Measurements from ENCODE around the gene GP9. TPM values are rescaled to one million over a fixed set of nuclear protein-coding genes. Genes with fewer than 3 reads are reported as not detected.

The GP9 gene
- polyA plus RNA-seq, 1 of the 3 experiments (the other 2 are of a cell fraction) = not detected

DNA sequence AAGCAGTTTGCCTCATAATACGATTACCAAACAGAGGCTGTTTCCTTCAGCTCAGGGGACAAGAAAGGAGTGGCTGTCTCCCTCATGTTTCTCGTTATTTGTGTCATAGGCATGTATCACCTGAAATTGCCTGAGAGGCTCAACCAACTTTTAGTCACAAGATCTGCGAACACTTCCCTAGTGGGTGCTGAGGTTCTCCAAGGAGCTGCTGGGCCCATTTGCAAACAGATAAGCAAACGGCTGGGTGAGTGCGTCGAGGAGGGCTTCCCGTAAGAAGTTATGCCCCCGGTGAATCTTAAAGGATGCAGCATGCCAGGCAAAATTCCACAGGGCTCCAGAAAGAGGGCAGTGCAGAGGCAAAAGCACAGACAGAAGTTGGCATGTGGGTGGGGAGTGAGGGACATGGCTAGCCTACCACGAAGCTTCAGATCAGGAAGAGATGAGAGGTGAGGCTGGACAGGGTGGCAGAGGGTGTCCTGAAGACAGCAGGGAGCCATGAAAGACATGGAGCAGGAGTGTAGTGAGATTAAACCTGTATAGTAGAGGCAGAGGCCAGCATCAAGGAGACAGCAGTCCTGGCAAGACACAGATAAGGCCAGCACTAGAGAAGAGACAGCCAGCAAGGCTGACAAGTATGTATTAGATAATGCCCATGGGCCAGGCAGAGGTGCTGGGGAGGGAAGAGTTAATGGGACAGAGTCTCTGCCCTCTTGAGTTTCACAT is 4.0 kb upstream of the GP9 start:
- Histone ChIP-seq H3K9ac (no peak overlapping the region), H3K4me2 (no peak overlapping the region), H3K79me2 (ENCODE audit: insufficient read depth) (no peaks in the 10 kb centered on the region), H3K9me2 (no peaks in the 10 kb centered on the region), H3K4me1 (ENCODE audit: control insufficient read depth in 1 of 2, insufficient read depth in 2 of 2, low read depth in 1 of 2, low read length in 1 of 2) (peaks cover 0 to 27% of the 10 kb centered on the region in 2 experiments; a peak in 1 of 4 replicates), H3F3A (replicated peaks; ENCODE audit: insufficient read depth) (no peaks in the 10 kb centered on the region), H3K9me3 (no peaks in the 10 kb centered on the region), H3K4me3 (ENCODE audit: low read depth in 2 of 2, low read length in 1 of 2) (no peak overlapping the region), H3K27me3 (ENCODE audit: insufficient read depth) (0 out of 2 replicates have a peak, but pooled peaks cover 16% of the 10 kb centered on the region), H3K36me3 (replicated peaks in 1 of 2; ENCODE audit: control insufficient read depth in 1 of 2, insufficient read depth in 2 of 2, low read length in 1 of 2) (no peaks in the 10 kb centered on the region), H3K27ac (ENCODE audit: low read depth in 2 of 2, low read length in 1 of 2) (no peak overlapping the region), H2AFZ (ENCODE audit: low read depth) (no peak overlapping the region), H4K20me1 (ENCODE audit: insufficient read depth) (no peaks in the 10 kb centered on the region)
- CTCF ChIA-PET = interaction anchor here (1.2 to 2.8 kb wide), 2 partner anchors 29 to 189 kb away, joined by 4 to 10 read pairs; no protein-coding TSS in a partner anchor
- no peak for DNase-seq
- 72% methylated on average over 9 of the region's 9 CpGs for WGBS (ENCODE audit: low lambda C conversion rate)
- TF ChIP-seq GABPA (IDR thresholded peaks at IDR 0.05; ENCODE audit: low read depth) = no peak
- no peak for TF ChIP-seq FOXJ3 (CRISPR knock-in tag; IDR thresholded peaks at IDR 0.05)
- POLR2A ChIA-PET = no interaction called here

DNA sequence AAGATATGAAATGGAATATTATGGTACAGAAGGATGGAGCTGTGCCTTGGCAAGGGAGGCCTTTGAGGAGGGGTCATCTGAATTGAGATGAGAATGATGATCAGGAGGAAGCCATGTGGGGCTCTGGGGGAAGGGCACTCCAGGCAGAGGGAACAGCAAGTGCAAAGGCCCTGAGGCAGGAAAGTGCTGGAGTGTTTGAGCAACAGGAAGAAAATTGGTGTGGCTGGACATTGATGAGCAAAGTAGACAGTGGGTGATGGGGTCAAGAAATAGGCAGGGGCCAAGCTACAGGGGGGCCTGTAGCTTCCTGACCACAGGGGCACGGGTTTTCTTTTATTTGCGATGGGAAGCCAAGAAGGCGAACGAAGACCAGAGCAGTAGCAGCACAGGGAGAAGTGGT is 3.3 kb upstream of the GP9 start:
- H3K4me1 ChIP-seq (ENCODE audit: control insufficient read depth in 1 of 2, insufficient read depth in 2 of 2, low read depth in 1 of 2, low read length in 1 of 2) = peaks cover 0 to 28% of the 10 kb centered on the region in 2 experiments; a peak in 1 of 4 replicates
- no peak for TF ChIP-seq TAF1 (IDR thresholded peaks at IDR 0.05; ENCODE audit: borderline replicate concordance, low read depth, low read length)
- DNase-seq = no peak
- no peak overlapping the region for H2AFZ ChIP-seq (ENCODE audit: low read depth)
- H3K4me2 ChIP-seq = no peak overlapping the region
- no peaks in the 10 kb centered on the region for H3K36me3 ChIP-seq (replicated peaks in 1 of 2; ENCODE audit: control insufficient read depth in 1 of 2, insufficient read depth in 2 of 2, low read length in 1 of 2)
- POLR2A ChIA-PET = no interaction called here
- 94% methylated on average over 4 of the region's 4 CpGs for WGBS (ENCODE audit: low lambda C conversion rate)
- no peaks in the 10 kb centered on the region for H4K20me1 ChIP-seq (ENCODE audit: insufficient read depth)
- H3K9ac ChIP-seq = no peak overlapping the region
- H3K9me2 ChIP-seq = no peaks in the 10 kb centered on the region
- no peak overlapping the region for H3K27ac ChIP-seq (ENCODE audit: low read depth in 2 of 2, low read length in 1 of 2)
- H3K79me2 ChIP-seq (ENCODE audit: insufficient read depth) = no peaks in the 10 kb centered on the region
- 0 out of 2 replicates have a peak, but pooled peaks cover 16% of the 10 kb centered on the region for H3K27me3 ChIP-seq (ENCODE audit: insufficient read depth)
- CTCF ChIA-PET = interaction anchor here (1.2 to 2.8 kb wide), 2 partner anchors 29 to 189 kb away, joined by 4 to 10 read pairs; no protein-coding TSS in a partner anchor
- no peak overlapping the region for H3K4me3 ChIP-seq (ENCODE audit: low read depth in 2 of 2, low read length in 1 of 2)
- no peaks in the 10 kb centered on the region for H3K9me3 ChIP-seq
- no peaks in the 10 kb centered on the region for H3F3A ChIP-seq (replicated peaks; ENCODE audit: insufficient read depth)

DNA sequence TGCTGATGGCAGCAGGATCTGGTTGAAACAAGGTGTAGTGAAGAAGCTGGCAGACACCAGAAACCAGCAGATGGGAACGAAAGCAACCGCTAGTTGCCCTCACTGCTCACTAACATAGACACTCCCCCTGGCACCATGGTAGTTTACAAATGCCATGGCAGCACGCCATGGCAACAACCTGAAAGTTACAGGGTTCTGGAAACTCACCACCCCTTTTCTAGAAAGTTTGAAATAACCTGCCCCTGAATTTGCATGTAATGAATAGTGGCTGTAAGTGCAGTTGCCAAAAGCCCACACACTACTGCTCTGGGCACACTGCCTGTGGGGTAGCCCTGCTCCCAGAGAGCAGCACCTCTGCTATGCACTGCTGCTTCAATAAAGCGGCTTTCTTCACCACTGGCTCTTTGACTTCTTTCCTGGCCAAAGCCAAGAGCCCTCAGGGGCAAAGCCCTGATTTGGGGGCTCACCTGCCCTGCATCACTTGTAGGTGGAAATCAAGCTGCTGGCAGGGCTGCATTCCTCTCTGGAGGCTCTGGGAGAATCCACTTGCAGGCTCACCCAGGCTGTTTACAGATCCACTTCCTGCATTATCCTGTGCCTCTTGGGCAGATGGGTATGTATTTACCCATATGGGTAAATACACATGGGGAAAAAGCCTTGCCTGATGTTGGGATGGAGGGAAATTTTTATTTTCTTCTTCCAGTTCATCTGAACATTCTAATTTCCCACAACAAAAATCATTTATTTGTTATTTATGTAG is 2.0 kb upstream of the GP9 start:
- Histone ChIP-seq H2AFZ (ENCODE audit: low read depth) (no peak overlapping the region), H3F3A (replicated peaks; ENCODE audit: insufficient read depth) (no peaks in the 10 kb centered on the region), H3K27ac (ENCODE audit: low read depth in 2 of 2, low read length in 1 of 2) (no peak overlapping the region), H3K36me3 (replicated peaks in 1 of 2; ENCODE audit: control insufficient read depth in 1 of 2, insufficient read depth in 2 of 2, low read length in 1 of 2) (no peaks in the 10 kb centered on the region), H3K79me2 (ENCODE audit: insufficient read depth) (no peaks in the 10 kb centered on the region), H3K9me3 (no peaks in the 10 kb centered on the region), H3K4me3 (ENCODE audit: low read depth in 2 of 2, low read length in 1 of 2) (no peak overlapping the region), H3K4me1 (ENCODE audit: control insufficient read depth in 1 of 2, insufficient read depth in 2 of 2, low read depth in 1 of 2, low read length in 1 of 2) (peaks cover 0 to 29% of the 10 kb centered on the region in 2 experiments; a peak in 1 of 4 replicates), H4K20me1 (ENCODE audit: insufficient read depth) (no peaks in the 10 kb centered on the region), H3K9me2 (no peaks in the 10 kb centered on the region), H3K9ac (no peak overlapping the region), H3K27me3 (ENCODE audit: insufficient read depth) (0 out of 2 replicates have a peak, but pooled peaks cover 16% of the 10 kb centered on the region), H3K4me2 (no peak overlapping the region)
- WGBS (ENCODE audit: low lambda C conversion rate) = 54% methylated on average over 4 of the region's 4 CpGs
- POLR2A ChIA-PET = no interaction called here
- TF ChIP-seq NFIC (IDR thresholded peaks at IDR 0.05; ENCODE audit: borderline replicate concordance) (no peak), ELF1 (IDR thresholded peaks at IDR 0.05) (no peak), FOXM1 (IDR thresholded peaks at IDR 0.05; ENCODE audit: low read depth) (no peak), GABPA (IDR thresholded peaks at IDR 0.05; ENCODE audit: low read depth) (no peak), MXI1 (IDR thresholded peaks at IDR 0.05; ENCODE audit: low read depth, low read length) (no peak), JUND (IDR thresholded peaks at IDR 0.05) (no peak), RAD21 (IDR thresholded peaks at IDR 0.05; ENCODE audit: low read length) (no peak), SMC3 (IDR thresholded peaks at IDR 0.05; ENCODE audit: low read depth, low read length) (no peak), TCF12 (IDR thresholded peaks at IDR 0.05) (no peak), FOSL2 (IDR thresholded peaks at IDR 0.05; ENCODE audit: borderline replicate concordance, low read depth) (no peak), TEAD4 (IDR thresholded peaks at IDR 0.05; ENCODE audit: borderline replicate concordance, insufficient read depth) (no peak)
- TF ChIP-seq, protein P1, sequence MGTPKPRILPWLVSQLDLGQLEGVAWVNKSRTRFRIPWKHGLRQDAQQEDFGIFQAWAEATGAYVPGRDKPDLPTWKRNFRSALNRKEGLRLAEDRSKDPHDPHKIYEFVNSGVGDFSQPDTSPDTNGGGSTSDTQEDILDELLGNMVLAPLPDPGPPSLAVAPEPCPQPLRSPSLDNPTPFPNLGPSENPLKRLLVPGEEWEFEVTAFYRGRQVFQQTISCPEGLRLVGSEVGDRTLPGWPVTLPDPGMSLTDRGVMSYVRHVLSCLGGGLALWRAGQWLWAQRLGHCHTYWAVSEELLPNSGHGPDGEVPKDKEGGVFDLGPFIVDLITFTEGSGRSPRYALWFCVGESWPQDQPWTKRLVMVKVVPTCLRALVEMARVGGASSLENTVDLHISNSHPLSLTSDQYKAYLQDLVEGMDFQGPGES (IDR thresholded peaks at IDR 0.05; ENCODE audit: low read depth, low read length) = no peak
- TF ChIP-seq, protein P2, sequence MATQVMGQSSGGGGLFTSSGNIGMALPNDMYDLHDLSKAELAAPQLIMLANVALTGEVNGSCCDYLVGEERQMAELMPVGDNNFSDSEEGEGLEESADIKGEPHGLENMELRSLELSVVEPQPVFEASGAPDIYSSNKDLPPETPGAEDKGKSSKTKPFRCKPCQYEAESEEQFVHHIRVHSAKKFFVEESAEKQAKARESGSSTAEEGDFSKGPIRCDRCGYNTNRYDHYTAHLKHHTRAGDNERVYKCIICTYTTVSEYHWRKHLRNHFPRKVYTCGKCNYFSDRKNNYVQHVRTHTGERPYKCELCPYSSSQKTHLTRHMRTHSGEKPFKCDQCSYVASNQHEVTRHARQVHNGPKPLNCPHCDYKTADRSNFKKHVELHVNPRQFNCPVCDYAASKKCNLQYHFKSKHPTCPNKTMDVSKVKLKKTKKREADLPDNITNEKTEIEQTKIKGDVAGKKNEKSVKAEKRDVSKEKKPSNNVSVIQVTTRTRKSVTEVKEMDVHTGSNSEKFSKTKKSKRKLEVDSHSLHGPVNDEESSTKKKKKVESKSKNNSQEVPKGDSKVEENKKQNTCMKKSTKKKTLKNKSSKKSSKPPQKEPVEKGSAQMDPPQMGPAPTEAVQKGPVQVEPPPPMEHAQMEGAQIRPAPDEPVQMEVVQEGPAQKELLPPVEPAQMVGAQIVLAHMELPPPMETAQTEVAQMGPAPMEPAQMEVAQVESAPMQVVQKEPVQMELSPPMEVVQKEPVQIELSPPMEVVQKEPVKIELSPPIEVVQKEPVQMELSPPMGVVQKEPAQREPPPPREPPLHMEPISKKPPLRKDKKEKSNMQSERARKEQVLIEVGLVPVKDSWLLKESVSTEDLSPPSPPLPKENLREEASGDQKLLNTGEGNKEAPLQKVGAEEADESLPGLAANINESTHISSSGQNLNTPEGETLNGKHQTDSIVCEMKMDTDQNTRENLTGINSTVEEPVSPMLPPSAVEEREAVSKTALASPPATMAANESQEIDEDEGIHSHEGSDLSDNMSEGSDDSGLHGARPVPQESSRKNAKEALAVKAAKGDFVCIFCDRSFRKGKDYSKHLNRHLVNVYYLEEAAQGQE (IDR thresholded peaks at IDR 0.05; ENCODE audit: low read depth, low read length) = no peak
- no peak for DNase-seq
- CTCF ChIA-PET = interaction anchor here (0.5 to 2.8 kb wide), 2 partner anchors 88 to 187 kb away, joined by 3 to 10 read pairs; no protein-coding TSS in a partner anchor
